Measurements from ENCODE around the gene PDHA1.
A peak's percentile ranks its signal among the peaks of the same experiment; 100 is the strongest.

Gene PDHA1

DNA sequence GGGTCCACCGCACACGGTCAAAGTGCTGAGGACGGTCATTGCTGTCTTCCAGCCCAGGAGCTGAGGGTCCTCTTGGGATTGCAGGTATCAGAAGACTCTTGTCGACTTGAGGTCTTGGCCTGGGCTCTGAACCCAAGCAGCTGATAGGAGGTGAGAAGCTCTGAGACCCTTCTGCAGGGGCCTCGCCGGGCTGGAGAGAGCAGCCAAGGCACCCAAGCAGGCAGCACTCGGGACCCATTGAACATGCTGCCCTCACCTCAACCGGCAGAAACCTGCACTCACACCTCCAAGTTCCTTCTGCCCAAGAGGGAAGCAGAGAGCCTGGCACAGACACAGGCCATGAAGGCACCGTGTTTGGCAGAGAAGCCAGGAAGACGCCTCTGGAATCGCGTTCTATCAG, 34.1 kb downstream of the PDHA1 start:
- DNase-seq, result no peak

DNA sequence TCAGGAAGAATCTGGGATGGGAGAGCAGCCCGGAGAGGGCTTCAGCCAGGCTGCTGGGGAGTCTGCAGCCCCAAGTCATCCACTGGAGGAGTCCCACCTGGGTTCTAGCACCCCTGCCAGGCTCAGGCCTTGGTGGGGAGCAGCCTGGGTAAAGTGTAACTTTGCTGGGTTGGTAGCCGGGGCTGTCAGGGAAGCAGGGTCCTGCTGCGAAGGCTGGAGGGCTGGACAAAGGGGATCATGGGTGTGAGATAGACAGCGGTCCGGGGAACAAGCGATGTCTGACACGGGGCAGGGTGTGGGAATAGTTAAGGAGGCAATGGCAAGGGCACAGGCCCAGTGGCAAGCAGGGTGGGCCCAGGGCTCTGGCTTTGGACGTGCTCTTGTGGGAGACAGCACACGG, 37.6 kb downstream of the PDHA1 start:
- no peak for DNase-seq

DNA sequence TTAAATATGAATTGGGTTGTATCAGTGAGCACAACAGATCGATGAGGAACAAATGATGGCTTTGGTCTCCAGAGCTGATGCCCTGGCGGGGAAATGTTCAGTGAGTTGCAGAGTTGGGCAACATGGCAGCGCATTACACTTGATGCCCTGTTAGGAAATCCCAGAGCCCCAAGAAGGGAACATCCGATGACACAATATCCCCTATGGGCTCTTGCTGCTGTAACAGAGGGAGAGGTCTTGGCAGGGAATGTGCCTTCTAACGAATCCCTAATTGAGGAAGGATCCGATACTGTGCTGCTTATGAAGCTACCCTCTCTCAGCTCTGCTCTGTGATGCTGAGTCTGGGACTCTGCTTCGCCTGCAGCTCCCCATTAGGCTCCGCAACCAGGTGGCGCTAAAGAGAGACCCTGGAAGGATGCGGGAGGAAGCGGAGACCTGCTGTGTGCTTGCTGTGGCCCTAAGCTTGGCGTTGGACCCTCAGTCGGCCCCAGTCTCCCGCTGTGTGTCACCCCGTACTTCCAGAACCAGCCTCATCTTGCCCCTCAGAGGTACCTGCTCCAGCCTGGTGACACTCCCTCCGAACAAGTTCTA, 38.9 kb downstream of the PDHA1 start:
- peak; percentile 24 to 43 for DNase-seq

DNA sequence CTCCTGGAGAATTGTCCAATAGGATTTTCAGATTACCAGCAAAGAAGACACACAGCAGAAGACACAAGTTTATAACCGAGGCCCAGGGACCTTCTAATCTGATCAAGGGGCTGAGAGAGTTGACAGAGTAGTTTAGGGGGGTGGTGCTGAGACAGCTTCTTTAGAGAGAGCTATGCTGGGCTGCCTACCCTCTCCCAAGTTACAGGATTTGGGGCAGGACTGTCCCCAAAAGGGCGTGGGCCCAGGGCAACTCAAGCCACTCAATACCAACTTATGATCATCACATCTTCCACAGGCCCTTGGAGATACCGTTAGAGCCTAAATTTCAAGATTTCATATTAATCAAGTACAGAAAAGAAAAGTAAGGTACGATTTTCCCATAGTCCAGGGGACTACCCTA, 43.0 kb downstream of the PDHA1 start:
- no peak for DNase-seq

DNA sequence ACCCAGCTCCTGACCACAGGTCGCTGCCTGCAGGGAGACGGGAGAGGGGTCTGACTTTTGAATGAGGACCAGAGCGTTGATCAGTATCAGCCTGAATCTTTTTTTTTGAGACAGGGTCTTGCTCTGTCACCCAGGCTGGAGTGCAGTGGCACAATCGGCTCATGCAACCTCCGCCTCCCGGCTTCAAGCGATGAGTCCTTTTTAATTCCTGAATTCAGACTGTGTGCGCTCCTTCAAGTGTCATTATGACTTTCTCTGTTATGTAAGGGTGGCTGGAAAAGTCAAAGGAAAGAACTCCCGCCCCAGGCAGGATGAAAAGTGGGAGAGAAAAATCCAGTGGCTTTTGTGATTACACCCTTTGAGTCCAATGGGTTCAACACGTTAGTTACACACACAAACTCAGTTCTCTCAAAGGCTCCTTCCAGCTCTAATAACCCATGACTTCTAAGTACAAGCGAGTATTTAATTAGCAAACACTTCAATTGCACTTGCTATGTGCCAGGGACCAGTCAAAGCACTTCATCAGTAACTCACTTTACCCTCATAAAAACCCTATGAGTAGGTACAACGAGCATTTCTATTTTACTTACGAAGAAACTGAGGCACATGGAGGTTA, 44.4 kb downstream of the PDHA1 start:
- no peak for DNase-seq

DNA sequence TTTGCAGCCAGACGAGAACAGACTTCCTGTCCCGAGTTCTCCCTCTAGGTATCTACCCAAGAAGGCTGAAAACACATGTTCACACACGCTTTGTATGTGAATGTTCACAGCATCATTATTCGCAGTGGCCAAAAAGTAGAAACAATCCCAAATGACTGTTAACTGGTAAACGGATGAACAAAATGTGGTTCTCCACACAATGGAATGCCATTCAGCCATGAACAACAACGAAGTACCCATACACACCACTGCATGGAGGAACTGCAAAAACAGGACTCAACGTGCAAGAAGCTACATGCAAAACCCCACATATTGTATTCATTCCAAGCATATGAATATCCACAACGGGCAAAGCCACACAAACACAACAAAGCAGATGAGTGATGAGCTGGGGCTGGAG, 45.0 kb downstream of the PDHA1 start:
- DNase-seq, result no peak

DNA sequence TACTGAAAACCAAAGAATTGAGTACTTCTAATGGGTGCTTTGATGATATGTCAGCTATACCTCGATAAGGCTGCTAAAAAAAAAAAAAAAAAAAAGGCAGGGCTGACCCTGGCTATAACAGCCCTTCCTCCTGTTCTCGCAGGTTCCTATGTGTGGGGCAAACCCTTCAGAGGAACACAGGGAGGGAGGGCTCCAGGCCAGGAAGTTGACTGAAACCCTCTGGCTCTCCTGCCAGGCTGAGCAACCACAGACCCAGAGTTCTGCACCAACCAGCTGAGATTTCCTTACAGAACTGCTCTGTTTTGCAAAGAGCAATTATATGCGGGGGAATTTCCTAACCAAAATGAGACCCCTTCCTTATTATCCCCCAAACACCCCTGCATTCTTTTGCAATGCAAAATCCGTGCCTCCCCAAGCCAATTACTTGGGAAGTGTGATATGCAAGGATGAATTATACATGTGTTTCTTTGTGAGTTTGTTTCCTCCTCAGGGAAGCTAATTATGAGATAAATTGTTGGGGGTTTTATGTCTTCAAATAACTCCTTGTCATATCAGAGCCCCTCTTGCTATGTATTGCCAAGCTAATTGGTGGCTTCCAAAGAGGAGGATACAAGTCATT, 45.6 kb downstream of the PDHA1 start:
- no peak for DNase-seq

DNA sequence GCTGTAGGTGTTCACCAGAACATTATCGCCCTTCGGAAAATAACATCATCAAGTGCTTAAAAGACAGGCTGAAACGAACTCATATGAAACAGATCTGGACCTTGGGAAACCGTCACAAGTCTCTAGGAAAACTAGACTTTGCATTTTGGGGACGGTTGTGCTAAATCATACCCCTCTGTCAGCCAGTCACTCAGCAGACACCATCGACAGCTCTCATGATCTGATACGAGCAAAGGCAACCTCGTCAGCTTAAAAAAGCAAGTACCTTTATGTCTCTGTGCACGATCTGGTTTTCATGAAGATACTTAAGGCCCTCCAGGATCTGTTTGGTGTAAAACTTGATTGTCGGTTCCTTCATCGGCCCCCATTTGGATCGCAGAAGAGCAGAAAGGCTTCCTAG, 48.4 kb downstream of the PDHA1 start:
- no peak for DNase-seq

DNA sequence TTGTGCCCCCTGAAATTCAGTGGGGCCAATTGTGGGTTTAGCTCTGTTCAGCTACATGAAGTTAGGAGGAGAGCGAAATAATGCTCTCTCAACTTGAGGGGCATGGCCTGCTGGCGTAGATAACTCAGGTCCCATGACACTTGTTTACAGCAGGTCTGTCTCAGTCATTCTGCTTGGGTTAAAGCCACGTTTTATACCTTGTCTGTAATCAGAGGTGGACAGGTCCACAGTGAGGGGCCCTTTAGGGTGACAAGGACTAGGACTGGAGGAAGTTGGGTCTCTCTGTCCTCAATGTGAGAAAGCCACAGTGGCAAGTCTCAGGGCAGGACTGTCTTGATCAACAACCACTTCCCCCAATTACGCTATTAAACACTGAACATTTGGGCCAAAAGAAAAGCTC, 49.0 kb downstream of the PDHA1 start:
- no peak for DNase-seq

DNA sequence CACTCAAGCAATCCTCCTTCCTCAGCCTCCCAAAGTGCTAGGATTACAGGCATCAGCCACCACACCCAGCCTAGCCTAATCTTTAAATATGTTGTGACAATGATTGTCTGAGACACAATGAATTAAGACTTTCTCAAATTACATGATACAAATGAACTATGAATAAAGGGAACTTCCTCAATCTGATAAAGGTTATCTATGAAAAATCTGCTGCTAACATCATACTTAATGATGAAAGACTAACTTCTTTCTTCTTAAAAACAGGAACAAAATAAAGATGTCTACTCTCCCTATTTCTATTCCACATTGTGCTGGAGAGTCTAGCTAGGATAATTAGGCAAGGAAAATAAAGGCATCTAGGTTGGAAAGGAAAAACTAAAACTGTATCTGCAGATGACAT, 60.0 kb downstream of the PDHA1 start:
- DNase-seq, result no peak

DNA sequence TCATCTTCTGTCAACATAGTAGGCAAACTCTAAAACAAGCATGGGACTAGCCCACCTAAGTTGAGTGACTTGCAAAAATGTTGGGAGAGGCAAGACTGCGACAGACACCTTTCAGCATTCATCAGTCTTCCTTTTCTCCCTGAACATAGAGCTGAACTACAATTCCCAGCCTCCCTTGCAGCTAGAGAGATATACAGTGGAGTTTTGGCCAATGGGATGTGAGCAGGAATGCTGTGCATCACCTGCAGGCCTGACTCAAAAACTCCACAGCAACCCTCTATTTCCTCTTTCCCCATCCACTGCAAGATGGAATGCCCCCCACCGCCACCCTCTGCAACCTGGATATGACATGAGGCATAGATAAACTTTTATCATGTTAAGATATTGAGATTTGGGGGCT, 66.5 kb downstream of the PDHA1 start:
- DNase-seq, result no peak
